MM.1S (cell line): Measurements from ENCODE around the gene DNAJC3.

ENCODE experiments used
- DNase-seq: peaks from one replicate; pipeline ENCODE4 v3.0.0-alpha.2; 2015
- H2AFZ ChIP-seq: fragments of 300-600 bp; sonication (generic); 2 replicates; pipeline ENCODE4 v1.6.0; 2016; ENCODE audit warnings: antibody characterized with exemption, low read length
- H3F3A ChIP-seq: fragments of 300-600 bp; sonication (generic); 2 replicates; pipeline ENCODE4 v1.6.1; 2016; ENCODE audit warnings: mild to moderate bottlenecking, antibody characterized with exemption, low read length, moderate library complexity, mixed read lengths; ENCODE audit not compliant: insufficient read depth
- H3K27ac ChIP-seq: fragments of 300-600 bp; sonication (generic); 2 replicates; pipeline ENCODE4 v1.5.1; 2016; ENCODE audit warnings: mild to moderate bottlenecking, low read length
- H3K27me3 ChIP-seq: fragments of 300-600 bp; sonication (generic); replicated peaks from 2 replicates; pipeline ENCODE4 v1.6.0; 2016; ENCODE audit warnings: low read length; ENCODE audit not compliant: insufficient read depth
- H3K36me3 ChIP-seq: fragments of 300-600 bp; sonication (generic); replicated peaks from 2 replicates; pipeline ENCODE4 v1.6.1; 2016; ENCODE audit warnings: mild to moderate bottlenecking, low read length, mixed read lengths; ENCODE audit not compliant: insufficient read depth
- H3K4me1 ChIP-seq: fragments of 300-600 bp; sonication (generic); 2 replicates; pipeline ENCODE4 v1.6.1; 2016; ENCODE audit warnings: low read length, mixed read lengths
- H3K4me2 ChIP-seq: fragments of 300-600 bp; sonication (generic); 2 replicates; pipeline ENCODE4 v1.6.0; 2016; ENCODE audit warnings: low read depth, low read length
- H3K4me3 ChIP-seq: fragments of 300-600 bp; sonication (generic); 2 replicates; pipeline ENCODE4 v1.5.1; 2016; ENCODE audit warnings: low read length, mixed read lengths
- H3K79me2 ChIP-seq: fragments of 300-600 bp; sonication (generic); 2 replicates; pipeline ENCODE4 v1.6.1; 2016; ENCODE audit warnings: mixed run types, low read length, mixed read lengths
- H3K9ac ChIP-seq: fragments of 300-600 bp; sonication (generic); 2 replicates; pipeline ENCODE4 v1.6.1; 2016; ENCODE audit warnings: low read length, mixed read lengths
- H3K9me2 ChIP-seq: fragments of 300-600 bp; sonication (generic); replicated peaks from 2 replicates; pipeline ENCODE4 v1.6.1; 2016; ENCODE audit warnings: mild to moderate bottlenecking, low read length, mixed read lengths; ENCODE audit not compliant: insufficient read depth
- H3K9me3 ChIP-seq: fragments of 300-600 bp; sonication (generic); replicated peaks from 2 replicates; pipeline ENCODE4 v1.6.1; 2016; ENCODE audit warnings: mild to moderate bottlenecking, low read length, mixed read lengths; ENCODE audit not compliant: insufficient read depth
- H4K20me1 ChIP-seq: fragments of 300-600 bp; sonication (generic); 2 replicates; pipeline ENCODE4 v1.6.1; 2016; ENCODE audit warnings: mild to moderate bottlenecking, low read length, moderate library complexity, mixed read lengths; ENCODE audit not compliant: insufficient read depth
- CTCF ChIP-seq: fragments of 300-600 bp; sonication (generic); IDR thresholded peaks from 2 replicates; pipeline ENCODE4 v1.5.1; 2016; ENCODE audit warnings: antibody characterized with exemption, low read length, mixed read lengths
- EZH2 ChIP-seq: fragments of 300-600 bp; sonication (generic); optimal IDR thresholded peaks from 2 replicates; pipeline ENCODE3; 2017; ENCODE audit warnings: low read depth, mild to moderate bottlenecking, antibody characterized with exemption, low read length, mixed read lengths
- EZH2phosphoT487 ChIP-seq: fragments of 300-600 bp; sonication (generic); IDR thresholded peaks from 2 replicates; pipeline ENCODE4 v1.6.1; 2018; ENCODE audit warnings: antibody characterized with exemption, low read length

The DNAJC3 gene

GRCh38 chr13:95643571-95643935 is 33.4 kb upstream of the DNAJC3 start:
- Histone ChIP-seq H3K79me2 (no peaks in the 10 kb centered on the region), H3K36me3 (no peaks in the 10 kb centered on the region), H2AFZ (no peak overlapping the region), H4K20me1 (no peaks in the 10 kb centered on the region), H3K9me3 (no peaks in the 10 kb centered on the region), H3K4me3 (no peak overlapping the region), H3K27ac (no peak overlapping the region), H3K9me2 (no peaks in the 10 kb centered on the region), H3K4me2 (peak overlapping the region; percentile 95; the same call in 1 of the 2 replicates), H3K9ac (no peak overlapping the region), H3F3A (no peaks in the 10 kb centered on the region), H3K4me1 (no peaks in the 10 kb centered on the region), H3K27me3 (peaks cover 12% of the 10 kb centered on the region)
- no peak for TF ChIP-seq EZH2
- no peak for TF ChIP-seq EZH2phosphoT487
- TF ChIP-seq CTCF = no peak
- DNase-seq = no peak

DNA sequence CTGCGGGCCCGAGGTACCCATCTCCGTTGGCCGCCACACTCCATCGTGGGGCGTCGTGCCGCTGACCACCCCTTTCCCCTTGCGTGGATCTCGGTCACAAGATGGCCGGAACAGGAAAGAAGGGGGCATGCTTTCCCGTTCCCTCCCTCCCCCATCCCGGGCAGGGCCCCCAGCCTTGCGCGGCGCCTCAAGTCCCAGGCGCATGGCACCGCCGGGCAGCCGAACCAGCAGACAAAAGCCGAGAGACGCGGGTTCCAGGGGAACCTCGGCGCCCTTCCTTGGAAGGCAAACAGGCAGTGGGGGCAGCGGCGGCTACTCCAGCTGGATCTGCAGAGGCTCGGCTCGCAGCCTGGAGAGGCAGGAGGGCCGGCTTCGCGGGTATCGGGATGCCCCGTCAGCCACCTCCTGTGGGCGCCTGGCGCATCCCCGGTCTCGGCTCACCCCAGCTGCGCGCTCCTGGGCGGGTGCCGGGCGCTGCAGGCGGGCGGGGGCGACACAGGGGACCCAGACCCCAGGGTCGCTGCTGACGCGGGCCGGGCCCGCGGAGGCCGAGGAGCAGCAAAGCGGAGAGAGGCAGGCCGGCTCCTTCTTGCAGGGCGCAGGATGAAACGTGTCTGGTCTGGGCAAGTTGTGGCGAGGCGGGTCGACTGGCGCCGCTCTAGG is 32.9 kb upstream of the DNAJC3 start:
- TF ChIP-seq EZH2phosphoT487 (no peak), CTCF (no peak), EZH2 (no peak)
- no peaks in the 10 kb centered on the region for H3K79me2 ChIP-seq
- no peaks in the 10 kb centered on the region for H3K4me1 ChIP-seq
- H3K4me3 ChIP-seq = peak overlapping the region; percentile 52
- no peak for DNase-seq
- H3K9me2 ChIP-seq = no peaks in the 10 kb centered on the region
- H3K4me2 ChIP-seq = peak overlapping the region; percentile 95
- H3K9ac ChIP-seq = no peak overlapping the region
- no peaks in the 10 kb centered on the region for H3K36me3 ChIP-seq
- peak overlapping the region; percentile 54; the same call in 1 of the 2 replicates for H2AFZ ChIP-seq
- no peaks in the 10 kb centered on the region for H3K9me3 ChIP-seq
- H4K20me1 ChIP-seq = no peaks in the 10 kb centered on the region
- no peaks in the 10 kb centered on the region for H3F3A ChIP-seq
- no peak overlapping the region for H3K27ac ChIP-seq
- H3K27me3 ChIP-seq = peaks cover 12% of the 10 kb centered on the region

GRCh38 chr13:95644601-95645052 is 32.3 kb upstream of the DNAJC3 start, which contains the start of gene DZIP1:
Gene DZIP1 (minus strand): TSS chr13:95644706. CDS start chr13:95642029, 2,677 bp downstream.
- TF ChIP-seq EZH2phosphoT487 = no peak
- no peak for TF ChIP-seq CTCF
- TF ChIP-seq EZH2 = no peak
- no peak within 1 kb of the TSS for H3K27ac ChIP-seq
- H3K9me2 ChIP-seq = no peaks in the 10 kb centered on the region
- H3K79me2 ChIP-seq = no peaks in the 10 kb centered on the region
- no peaks in the 10 kb centered on the region for H4K20me1 ChIP-seq
- H3K36me3 ChIP-seq = no peaks in the 10 kb centered on the region
- H2AFZ ChIP-seq = peak within 1 kb of the TSS; percentile 80
- H3K9me3 ChIP-seq = no peaks in the 10 kb centered on the region
- H3K27me3 ChIP-seq = peaks cover 12% of the 10 kb centered on the region
- DNase-seq = peak; percentile 38
- no peak within 1 kb of the TSS for H3K9ac ChIP-seq
- H3K4me1 ChIP-seq = no peaks in the 10 kb centered on the region
- H3K4me3 ChIP-seq = peak within 1 kb of the TSS; percentile 52
- H3K4me2 ChIP-seq = peak within 1 kb of the TSS; percentile 95
- no peaks in the 10 kb centered on the region for H3F3A ChIP-seq
